Measurements from ENCODE around the gene HOXA5. TPM values are rescaled to one million over a fixed set of nuclear protein-coding genes. Genes with fewer than 3 reads are reported as not detected.

Gene HOXA5
- total RNA-seq, 1 experiment from 2014 or later = not detected

DNA sequence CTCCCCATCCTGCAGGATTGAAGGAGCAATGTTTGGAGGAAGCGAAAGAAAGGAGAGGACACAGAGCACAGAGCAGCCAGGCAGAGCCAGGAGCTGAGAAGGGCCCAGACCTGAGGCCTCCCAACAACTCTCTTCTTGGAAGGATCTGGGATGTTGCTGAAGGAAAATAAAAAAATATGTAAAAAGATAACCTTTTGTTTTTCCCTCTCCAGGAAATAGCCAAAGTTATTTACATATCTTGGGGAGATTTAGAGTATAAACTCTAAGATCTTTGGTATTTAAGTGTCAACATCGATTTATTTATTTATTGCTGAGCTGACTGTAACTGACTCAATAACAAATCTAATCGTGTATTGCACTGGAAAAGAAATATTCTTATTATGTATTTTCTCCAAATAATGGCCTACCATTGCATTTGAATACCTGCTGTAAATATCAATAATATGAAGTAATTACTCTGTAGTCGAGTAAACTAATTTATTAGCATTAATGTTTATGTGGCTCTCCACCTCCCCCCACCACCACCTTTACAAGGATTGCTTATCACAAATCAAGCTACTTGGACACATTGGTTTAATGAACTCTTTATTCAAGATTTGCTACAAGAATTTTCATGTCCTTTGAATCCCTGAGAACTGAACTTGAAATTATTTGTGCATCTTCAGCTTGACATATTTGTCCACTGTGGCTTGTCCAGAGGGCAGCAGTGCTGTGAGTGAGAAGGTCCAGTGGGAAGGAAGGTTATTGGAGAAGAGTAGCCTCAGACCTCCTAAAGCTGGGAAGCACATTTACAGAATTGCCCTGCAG lies 43.4 kb upstream of the HOXA5 start:
- Histone ChIP-seq H3K4me1 (ENCODE audit: insufficient read depth, low read length) (no peaks in the 10 kb centered on the region), H3K27me3 (ENCODE audit: insufficient read depth, low read length) (peaks cover 97% of the 10 kb centered on the region), H4K5ac (ENCODE audit: insufficient read length, low read depth, low read length) (no peak overlapping the region), H3K9ac (ENCODE audit: extremely low read depth, insufficient read length, low read length) (no peak overlapping the region), H3K79me1 (ENCODE audit: insufficient read depth, low read depth, low read length, poor library complexity, severe bottlenecking) (no peaks in the 10 kb centered on the region), H2BK120ac (ENCODE audit: low read depth, low read length, poor library complexity, severe bottlenecking) (no peak overlapping the region), H4K8ac (replicated peaks; ENCODE audit: insufficient read length, low read depth, low read length) (no peak overlapping the region), H3K18ac (ENCODE audit: insufficient read length, low read depth, low read length) (no peak overlapping the region), H2AK5ac (ENCODE audit: insufficient read length, low read length) (no peak overlapping the region), H4K91ac (ENCODE audit: insufficient read length, low read depth, low read length) (no peak overlapping the region), H2BK15ac (ENCODE audit: low read depth, low read length) (no peak overlapping the region), H3K9me3 (ENCODE audit: control insufficient read depth, low read depth, low read length) (no peaks in the 10 kb centered on the region), H4K20me1 (ENCODE audit: control insufficient read depth, insufficient read depth, insufficient read length) (no peaks in the 10 kb centered on the region), H3K56ac (ENCODE audit: insufficient read length, low read depth, low read length) (no peak overlapping the region), H3K4ac (ENCODE audit: low read depth, low read length) (no peak overlapping the region), H3K14ac (ENCODE audit: insufficient read depth, low read length) (no peak overlapping the region), H3T11ph (ENCODE audit: low read length) (no peak overlapping the region), H2BK5ac (ENCODE audit: insufficient read length, low read length) (no peak overlapping the region), H3K27ac (ENCODE audit: insufficient read length, low read depth, low read length) (no peak overlapping the region), H2AFZ (ENCODE audit: low read length) (no peak overlapping the region), H2BK20ac (ENCODE audit: low read depth, low read length, poor library complexity, severe bottlenecking) (no peak overlapping the region), H3K4me2 (ENCODE audit: insufficient read depth, insufficient read length, low read length) (no peak overlapping the region), H2BK12ac (ENCODE audit: insufficient read length, low read depth, low read length) (no peak overlapping the region), H3K79me2 (ENCODE audit: insufficient read depth, low read length) (no peaks in the 10 kb centered on the region), H3K23me2 (ENCODE audit: insufficient read length, low read depth, low read length, poor library complexity, severe bottlenecking) (no peaks in the 10 kb centered on the region), H3K23ac (ENCODE audit: insufficient read length, low read depth, low read length) (no peak overlapping the region)
- DNase-seq = no peak
- Mint-ChIP-seq H3K27me3 (ENCODE audit: low read depth) (peaks cover 100% of the 10 kb centered on the region), H3K27ac (peak overlapping the region in 1 of 3 experiments; percentile 32; a peak in 1 of 7 replicates), H3K9me3 (peaks cover 0 to 18% of the 10 kb centered on the region in 2 experiments; a peak in 3 of 5 replicates), H3K4me1 (peaks cover 17 to 44% of the 10 kb centered on the region in 2 experiments), H3K4me3 (no peak overlapping the region; a peak in 1 of 5 replicates), H3K36me3 (ENCODE audit: insufficient read depth in 1 of 3, low read depth in 3 of 3) (peaks cover 0 to 2% (median 0%) of the 10 kb centered on the region in 3 experiments; a peak in 3 of 7 replicates)
- whole genome bisulfite sequencing (ENCODE audit: extremely low coverage, insufficient read length, low lambda C conversion rate) = no CpG with 5 or more reads among the region's 4 CpGs
- TF ChIP-seq, protein P1, sequence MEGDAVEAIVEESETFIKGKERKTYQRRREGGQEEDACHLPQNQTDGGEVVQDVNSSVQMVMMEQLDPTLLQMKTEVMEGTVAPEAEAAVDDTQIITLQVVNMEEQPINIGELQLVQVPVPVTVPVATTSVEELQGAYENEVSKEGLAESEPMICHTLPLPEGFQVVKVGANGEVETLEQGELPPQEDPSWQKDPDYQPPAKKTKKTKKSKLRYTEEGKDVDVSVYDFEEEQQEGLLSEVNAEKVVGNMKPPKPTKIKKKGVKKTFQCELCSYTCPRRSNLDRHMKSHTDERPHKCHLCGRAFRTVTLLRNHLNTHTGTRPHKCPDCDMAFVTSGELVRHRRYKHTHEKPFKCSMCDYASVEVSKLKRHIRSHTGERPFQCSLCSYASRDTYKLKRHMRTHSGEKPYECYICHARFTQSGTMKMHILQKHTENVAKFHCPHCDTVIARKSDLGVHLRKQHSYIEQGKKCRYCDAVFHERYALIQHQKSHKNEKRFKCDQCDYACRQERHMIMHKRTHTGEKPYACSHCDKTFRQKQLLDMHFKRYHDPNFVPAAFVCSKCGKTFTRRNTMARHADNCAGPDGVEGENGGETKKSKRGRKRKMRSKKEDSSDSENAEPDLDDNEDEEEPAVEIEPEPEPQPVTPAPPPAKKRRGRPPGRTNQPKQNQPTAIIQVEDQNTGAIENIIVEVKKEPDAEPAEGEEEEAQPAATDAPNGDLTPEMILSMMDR (conservative IDR thresholded peaks at IDR 0.05) = no peak

All from H9 (cell line).